Measurements from ENCODE around the gene ATP5PO. TPM values are rescaled to one million over a fixed set of nuclear protein-coding genes. Genes with fewer than 3 reads are reported as not detected.
"Not testable (repeated sequence)": the region's sequence is repeated elsewhere in the genome, so short reads cannot be mapped to it uniquely, and the experiment has no call there.

Gene ATP5PO
- polyA plus RNA-seq, 1 experiment, result 365 TPM

DNA sequence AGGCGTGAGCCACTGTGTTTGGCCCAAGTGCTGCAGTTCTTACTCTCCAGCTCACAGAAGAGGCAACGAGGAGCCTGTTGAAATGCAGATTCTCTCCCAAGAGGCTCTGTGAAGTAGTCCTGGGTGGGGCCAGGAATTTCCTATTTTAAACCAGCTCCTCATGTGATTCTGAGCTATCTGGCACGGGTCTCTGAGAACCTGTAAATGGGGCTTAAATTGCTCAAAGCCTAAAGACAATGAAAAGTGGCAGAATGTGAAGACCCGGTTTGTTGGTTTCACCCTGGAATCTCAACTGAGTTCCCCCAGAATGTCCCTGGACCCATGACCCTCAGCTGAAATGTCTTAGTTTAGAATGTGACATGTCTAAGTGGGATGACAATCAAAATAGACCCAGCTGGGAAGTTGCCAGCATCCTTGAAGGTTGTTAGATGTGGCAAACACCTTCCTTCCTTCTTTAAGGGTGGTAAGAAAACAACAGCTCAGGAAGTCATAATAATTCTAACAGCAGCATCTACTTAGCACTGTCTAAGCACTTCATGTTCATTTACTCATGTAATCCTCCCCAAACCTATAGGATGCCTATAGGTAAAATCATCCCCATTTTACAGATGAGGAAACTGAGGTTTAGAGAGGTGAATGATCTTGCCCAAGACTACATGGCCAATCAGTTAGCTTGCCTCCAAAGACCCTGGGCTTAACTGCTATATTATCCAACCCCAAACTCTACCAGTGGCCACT is 20.9 kb upstream of the ATP5PO start:
- DNase-seq (ENCODE audit: low read depth, low spot score), result no peak

DNA sequence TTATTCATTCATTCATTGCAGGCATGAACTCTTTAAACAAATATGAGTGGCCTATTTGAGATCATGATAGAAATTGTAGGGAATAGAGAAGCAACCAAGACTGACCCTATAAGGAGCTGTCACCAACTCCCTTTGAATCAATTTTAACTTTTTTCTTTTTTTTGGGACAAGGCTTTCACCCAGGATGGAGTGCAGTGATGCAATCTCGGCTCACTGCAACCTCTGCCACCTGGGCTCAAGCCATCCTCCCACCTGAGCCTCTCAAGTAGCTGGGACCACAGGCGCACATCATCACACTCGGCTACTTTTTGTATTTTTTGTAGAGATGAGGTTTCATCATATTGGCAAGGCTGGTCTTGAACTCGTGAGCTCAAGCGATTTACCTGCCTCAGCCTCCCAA is 17.1 kb upstream of the ATP5PO start:
- TF ChIP-seq, protein P1, sequence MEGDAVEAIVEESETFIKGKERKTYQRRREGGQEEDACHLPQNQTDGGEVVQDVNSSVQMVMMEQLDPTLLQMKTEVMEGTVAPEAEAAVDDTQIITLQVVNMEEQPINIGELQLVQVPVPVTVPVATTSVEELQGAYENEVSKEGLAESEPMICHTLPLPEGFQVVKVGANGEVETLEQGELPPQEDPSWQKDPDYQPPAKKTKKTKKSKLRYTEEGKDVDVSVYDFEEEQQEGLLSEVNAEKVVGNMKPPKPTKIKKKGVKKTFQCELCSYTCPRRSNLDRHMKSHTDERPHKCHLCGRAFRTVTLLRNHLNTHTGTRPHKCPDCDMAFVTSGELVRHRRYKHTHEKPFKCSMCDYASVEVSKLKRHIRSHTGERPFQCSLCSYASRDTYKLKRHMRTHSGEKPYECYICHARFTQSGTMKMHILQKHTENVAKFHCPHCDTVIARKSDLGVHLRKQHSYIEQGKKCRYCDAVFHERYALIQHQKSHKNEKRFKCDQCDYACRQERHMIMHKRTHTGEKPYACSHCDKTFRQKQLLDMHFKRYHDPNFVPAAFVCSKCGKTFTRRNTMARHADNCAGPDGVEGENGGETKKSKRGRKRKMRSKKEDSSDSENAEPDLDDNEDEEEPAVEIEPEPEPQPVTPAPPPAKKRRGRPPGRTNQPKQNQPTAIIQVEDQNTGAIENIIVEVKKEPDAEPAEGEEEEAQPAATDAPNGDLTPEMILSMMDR (IDR thresholded peaks at IDR 0.05; ENCODE audit: low read depth, low read length), result no peak
- POLR2A ChIA-PET, result no interaction called here

More for the DNA sequence above, 20.9 kb upstream of the ATP5PO start:
- ChIA-PET POLR2A (no interaction called here), CTCF (interaction anchor here (0.6 to 4.7 kb wide), 2 partner anchors 13 to 405 kb away, joined by 5 to 24 read pairs; no protein-coding TSS in a partner anchor)
- TF ChIP-seq, protein P1 (IDR thresholded peaks at IDR 0.05; ENCODE audit: low read depth, low read length), result no peak
- no peaks in the 10 kb centered on the region for H3K9me3 ChIP-seq (ENCODE audit: control insufficient read depth, insufficient read depth, low read length)
- H3K27me3 ChIP-seq (ENCODE audit: control insufficient read depth, insufficient read depth, low read length), result no peaks in the 10 kb centered on the region
- no peak overlapping the region for H3K27ac ChIP-seq (ENCODE audit: low read depth, low read length)
- no peak overlapping the region for H3K4me3 ChIP-seq (ENCODE audit: low read depth, low read length)

DNA sequence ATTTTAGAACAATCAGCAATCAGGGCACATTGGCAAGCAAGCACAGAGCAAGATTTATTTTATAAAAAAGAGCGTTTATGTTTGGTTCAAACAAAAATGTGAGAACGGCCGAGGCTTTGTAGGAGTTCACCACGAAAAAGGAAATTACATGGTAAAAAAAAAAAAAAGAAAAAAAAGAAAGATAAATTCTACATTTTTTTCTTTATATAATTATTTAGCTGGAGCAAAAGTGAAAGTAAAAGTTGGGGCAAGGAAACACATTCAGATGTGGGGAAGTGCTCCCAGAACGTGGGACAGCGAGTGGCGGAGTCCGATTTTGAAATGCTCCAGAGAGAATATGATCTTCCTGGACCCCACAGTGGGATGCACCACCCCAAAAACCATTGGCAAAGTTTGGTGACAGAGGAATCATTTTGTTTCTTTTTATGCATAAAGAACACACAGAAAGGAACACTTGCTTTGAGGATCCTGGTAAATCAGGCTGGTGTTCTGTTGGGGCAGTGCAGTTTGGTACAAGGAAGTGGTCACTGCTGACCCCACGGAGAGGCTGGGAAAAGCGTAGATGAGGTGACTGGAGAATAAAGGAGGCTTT is 16.3 kb upstream of the ATP5PO start:
- Histone ChIP-seq H3K4me3 (ENCODE audit: low read depth, low read length) (peak overlapping the region; percentile 43), H3K9me3 (ENCODE audit: control insufficient read depth, insufficient read depth, low read length) (no peaks in the 10 kb centered on the region), H3K27me3 (ENCODE audit: control insufficient read depth, insufficient read depth, low read length) (no peaks in the 10 kb centered on the region), H3K27ac (ENCODE audit: low read depth, low read length) (no peak overlapping the region)
- ChIA-PET POLR2A (no interaction called here), CTCF (interaction anchor here (0.6 kb wide), 1 partner anchor 205 kb away, joined by 3 read pairs; no protein-coding TSS in a partner anchor)
- no peak for DNase-seq (ENCODE audit: low read depth, low spot score)
- TF ChIP-seq, protein P1 (IDR thresholded peaks at IDR 0.05; ENCODE audit: low read depth, low read length), result no peak

More for the DNA sequence above, 17.1 kb upstream of the ATP5PO start:
- CTCF ChIA-PET, result interaction anchor here (1.2 to 3.1 kb wide), 2 partner anchors 9 to 196 kb away, joined by 4 to 20 read pairs; no protein-coding TSS in a partner anchor
- Histone ChIP-seq H3K27me3 (ENCODE audit: control insufficient read depth, insufficient read depth, low read length) (no peaks in the 10 kb centered on the region), H3K27ac (ENCODE audit: low read depth, low read length) (no peak overlapping the region), H3K9me3 (ENCODE audit: control insufficient read depth, insufficient read depth, low read length) (no peaks in the 10 kb centered on the region), H3K4me3 (ENCODE audit: low read depth, low read length) (no peak overlapping the region)
- no peak for DNase-seq (ENCODE audit: low read depth, low spot score)

DNA sequence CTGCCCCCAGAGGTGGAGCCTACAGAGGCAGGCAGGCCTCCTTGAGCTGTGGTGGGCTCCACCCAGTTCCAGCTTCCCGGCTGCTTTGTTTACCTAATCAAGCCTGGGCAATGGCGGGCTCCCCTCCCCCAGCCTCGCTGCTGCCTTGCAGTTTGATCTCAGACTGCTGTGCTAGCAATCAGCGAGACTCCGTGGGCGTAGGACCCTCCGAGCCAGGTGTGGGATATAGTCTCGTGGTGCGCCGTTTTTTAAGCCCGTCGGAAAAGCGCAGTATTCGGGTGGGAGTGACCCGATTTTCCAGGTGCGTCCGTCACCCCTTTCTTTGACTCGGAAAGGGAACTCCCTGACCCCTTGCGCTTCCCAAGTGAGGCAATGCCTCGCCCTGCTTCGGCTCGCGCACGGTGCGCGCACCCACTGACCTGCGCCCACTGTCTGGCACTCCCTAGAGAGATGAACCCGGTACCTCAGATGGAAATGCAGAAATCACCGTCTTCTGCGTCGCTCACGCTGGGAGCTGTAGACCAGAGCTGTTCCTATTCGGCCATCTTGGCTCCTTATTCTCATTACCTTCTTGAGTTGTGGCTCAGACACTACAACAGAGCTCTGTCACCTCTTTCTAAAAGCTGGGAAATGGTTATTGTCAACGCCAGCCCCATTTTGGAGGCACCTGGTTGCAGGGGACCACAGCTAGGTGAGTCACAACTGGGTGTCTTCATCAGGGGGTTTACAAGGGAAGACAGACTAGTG is 15.6 kb upstream of the ATP5PO start:
- CTCF ChIA-PET; H3K9me3 ChIP-seq (ENCODE audit: control insufficient read depth, insufficient read depth, low read length); DNase-seq (ENCODE audit: low read depth, low spot score); H3K27ac ChIP-seq (ENCODE audit: low read depth, low read length); POLR2A ChIA-PET; H3K27me3 ChIP-seq (ENCODE audit: control insufficient read depth, insufficient read depth, low read length): not testable (repeated sequence)
- peak overlapping the region; percentile 17; the same call in 1 of the 2 replicates for H3K4me3 ChIP-seq (ENCODE audit: low read depth, low read length)

DNA sequence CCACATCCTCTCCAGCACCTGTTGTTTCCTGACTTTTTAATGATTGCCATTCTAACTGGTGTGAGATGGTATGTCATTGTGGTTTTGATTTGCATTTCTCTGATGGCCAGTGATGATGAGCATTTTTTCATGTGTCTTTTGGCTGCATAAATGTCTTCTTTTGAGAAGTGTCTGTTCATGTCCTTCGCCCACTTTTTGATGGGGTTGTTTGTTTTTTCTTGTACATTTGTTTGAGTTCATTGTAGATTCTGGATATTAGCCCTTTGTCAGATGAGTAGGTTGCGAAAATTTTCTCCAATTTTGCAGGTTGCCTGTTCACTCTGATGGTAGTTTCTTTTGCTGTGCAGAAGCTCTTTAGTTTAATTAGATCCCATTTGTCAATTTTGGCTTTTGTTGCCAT is 10.6 kb upstream of the ATP5PO start:
- POLR2A ChIA-PET; H3K9me3 ChIP-seq (ENCODE audit: control insufficient read depth, insufficient read depth, low read length); H3K27me3 ChIP-seq (ENCODE audit: control insufficient read depth, insufficient read depth, low read length); H3K27ac ChIP-seq (ENCODE audit: low read depth, low read length); DNase-seq (ENCODE audit: low read depth, low spot score); CTCF ChIA-PET; H3K4me3 ChIP-seq (ENCODE audit: low read depth, low read length): not testable (repeated sequence)

Measured in AG04450 (cell line).